OCI-LY3 (cell line): ENCODE data around the gene MAP3K3.

ENCODE experiments used
- H2AFZ ChIP-seq: fragments of 200-600, 300-600 bp; shearing (Covaris generic); 2 replicates; pipeline ENCODE4 v1.6.0; 2014; ENCODE audit warnings: antibody characterized with exemption, low read depth, low read length
- H3K27ac ChIP-seq: fragments of 200-600, 300-600 bp; sonication (generic); 2 replicates; pipeline ENCODE4 v1.5.1; 2014; ENCODE audit warnings: mild to moderate bottlenecking, low read length, moderate library complexity, mixed read lengths
- H3K27me3 ChIP-seq: fragments of 200-600, 300-600 bp; sonication (generic); 2 replicates; pipeline ENCODE4 v1.6.1; 2014; ENCODE audit warnings: low read depth, low read length, mixed read lengths
- H3K36me3 ChIP-seq: fragments of 200-600, 300-600 bp; sonication (generic); replicated peaks from 2 replicates; pipeline ENCODE3; 2014; ENCODE audit warnings: low read depth, low read length, mixed read lengths
- H3K4me1 ChIP-seq: fragments of 300-600, 200-600 bp; sonication (generic); 2 replicates; pipeline ENCODE4 v1.6.1; 2014; ENCODE audit warnings: low read length, mixed read lengths
- H3K4me2 ChIP-seq: fragments of 200-600, 300-600 bp; sonication (generic); 2 replicates; pipeline ENCODE4 v1.6.1; 2014; ENCODE audit warnings: low read length, mixed read lengths
- H3K4me3 ChIP-seq: fragments of 300-600, 200-600 bp; sonication (generic); 2 replicates; pipeline ENCODE4 v1.5.1; 2014; ENCODE audit warnings: antibody characterized with exemption, mild to moderate bottlenecking, low read length, moderate library complexity
- H3K79me2 ChIP-seq: fragments of 300-600, 200-600 bp; shearing (Covaris generic); 2 replicates; pipeline ENCODE4 v1.6.1; 2014; ENCODE audit warnings: mild to moderate bottlenecking, low read length, mixed read lengths
- H3K9ac ChIP-seq: fragments of 300-600, 200-600 bp; shearing (Covaris generic); 2 replicates; pipeline ENCODE4 v1.6.0; 2014; ENCODE audit warnings: mild to moderate bottlenecking, low read length, moderate library complexity
- H3K9me3 ChIP-seq: fragments of 200-600, 300-600 bp; shearing (Covaris generic); 2 replicates; pipeline ENCODE4 v1.6.1; 2014; ENCODE audit warnings: low read length, mixed read lengths; ENCODE audit not compliant: insufficient read depth
- H4K20me1 ChIP-seq: fragments of 200-600, 300-600 bp; sonication (generic); 2 replicates; pipeline ENCODE4 v1.6.1; 2016; ENCODE audit warnings: low read length, mixed read lengths; ENCODE audit not compliant: insufficient read depth
- CTCF ChIP-seq: fragments of 200-600, 300-600 bp; sonication (generic); IDR thresholded peaks from 2 replicates; pipeline ENCODE4 v1.5.1; 2014; ENCODE audit warnings: antibody characterized with exemption, low read length, low read depth
- EZH2phosphoT487 ChIP-seq: fragments of 200-600 bp; shearing (Covaris generic); IDR thresholded peaks from 2 replicates; pipeline ENCODE4 v1.6.1; 2018; ENCODE audit warnings: antibody characterized with exemption, mixed run types, low read depth

The MAP3K3 gene

GRCh38 chr17:63659850-63660249 is 37.6 kb downstream of the MAP3K3 start:
- Histone ChIP-seq H3K9me3 (no peaks in the 10 kb centered on the region), H3K4me3 (no peak overlapping the region), H3K27me3 (no peaks in the 10 kb centered on the region), H3K36me3 (no peaks in the 10 kb centered on the region), H3K4me1 (no peaks in the 10 kb centered on the region), H4K20me1 (no peaks in the 10 kb centered on the region), H2AFZ (no peak overlapping the region), H3K27ac (no peak overlapping the region), H3K9ac (no peak overlapping the region), H3K4me2 (no peak overlapping the region), H3K79me2 (no peaks in the 10 kb centered on the region)
- TF ChIP-seq CTCF (no peak), EZH2phosphoT487 (no peak)

DNA sequence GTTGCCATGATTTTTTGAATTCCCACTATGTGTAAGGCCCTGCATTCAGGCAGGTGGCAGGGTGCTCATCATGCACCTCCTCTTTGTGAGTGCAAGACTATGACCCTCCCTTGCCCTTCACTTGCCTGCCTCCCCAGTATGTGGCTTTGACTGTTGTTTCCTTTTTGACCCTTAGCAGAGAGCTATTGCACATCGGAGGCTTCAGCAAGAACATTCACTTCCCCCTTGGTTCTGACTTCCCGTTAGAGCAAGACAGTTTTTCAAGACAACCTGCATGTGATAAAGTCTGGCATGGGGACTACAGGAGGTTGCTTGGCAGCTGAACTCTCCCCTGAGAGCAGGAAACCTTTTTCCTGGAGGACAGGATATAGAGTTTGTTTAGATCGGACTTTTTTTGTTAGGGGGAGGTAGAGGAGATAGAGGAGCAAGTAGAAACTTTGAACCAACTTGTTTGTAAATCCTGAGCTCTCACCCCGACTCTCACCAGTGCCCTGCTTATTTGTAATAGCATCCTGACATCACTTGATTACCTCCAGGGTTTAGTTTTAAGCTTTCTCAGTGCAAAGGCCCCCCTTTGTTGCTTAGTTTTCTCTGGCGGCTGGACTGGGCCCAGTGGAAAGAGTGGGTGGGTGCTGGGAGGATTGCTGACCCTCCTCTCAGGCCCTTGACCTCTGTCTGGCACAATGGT is 43.5 kb downstream of the MAP3K3 start:
- Histone ChIP-seq H3K4me1 (peaks cover 8% of the 10 kb centered on the region), H3K9ac (no peak overlapping the region), H3K27ac (no peak overlapping the region), H3K36me3 (no peaks in the 10 kb centered on the region), H4K20me1 (no peaks in the 10 kb centered on the region), H2AFZ (no peak overlapping the region), H3K79me2 (no peaks in the 10 kb centered on the region), H3K9me3 (no peaks in the 10 kb centered on the region), H3K27me3 (no peaks in the 10 kb centered on the region), H3K4me3 (no peak overlapping the region), H3K4me2 (no peak overlapping the region)
- TF ChIP-seq EZH2phosphoT487 (no peak), CTCF (no peak)

DNA sequence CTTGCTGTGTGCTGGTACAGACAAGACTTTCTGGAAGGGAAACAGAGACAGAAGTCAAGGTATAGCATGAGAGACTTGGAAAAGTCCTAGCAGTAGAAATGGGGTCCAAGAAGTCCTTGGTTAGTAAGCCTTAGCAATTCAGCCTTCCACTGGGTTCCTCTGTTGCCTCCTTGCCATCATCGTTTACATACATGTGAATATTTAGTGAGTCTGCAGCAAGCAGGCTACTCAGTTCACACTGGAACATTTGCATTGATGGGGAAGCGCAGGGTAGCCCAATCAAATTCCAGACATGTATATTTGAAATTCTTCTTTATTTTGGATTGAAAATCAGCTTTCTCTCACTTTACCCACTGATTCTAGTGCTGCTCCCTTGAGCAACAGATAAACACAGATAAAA is 50.6 kb downstream of the MAP3K3 start:
- Histone ChIP-seq H3K27me3 (no peaks in the 10 kb centered on the region), H3K27ac (no peak overlapping the region), H3K9me3 (no peaks in the 10 kb centered on the region), H3K9ac (no peak overlapping the region), H3K4me2 (no peak overlapping the region), H2AFZ (no peak overlapping the region), H4K20me1 (no peaks in the 10 kb centered on the region), H3K4me1 (no peaks in the 10 kb centered on the region), H3K4me3 (no peak overlapping the region), H3K36me3 (peaks cover 3% of the 10 kb centered on the region), H3K79me2 (no peaks in the 10 kb centered on the region)
- no peak for TF ChIP-seq EZH2phosphoT487
- no peak for TF ChIP-seq CTCF

DNA sequence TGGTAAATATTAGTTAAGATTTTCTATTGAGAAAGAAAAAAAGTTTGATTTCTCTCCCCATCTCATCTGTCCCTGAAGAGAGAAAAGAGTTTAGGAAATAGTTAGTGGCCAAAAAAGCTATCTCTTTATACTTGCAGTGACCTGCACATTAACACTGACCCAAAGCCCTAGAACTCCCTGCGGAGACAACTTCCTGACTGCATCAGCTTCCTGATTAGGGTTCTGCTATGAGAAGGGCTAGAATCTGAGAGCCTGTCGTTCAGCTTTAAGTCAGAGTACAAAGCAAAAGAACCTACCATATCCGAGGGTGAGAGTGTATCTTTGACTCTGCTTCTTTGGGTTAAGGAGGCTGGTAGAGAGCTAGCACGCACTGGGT is 53.0 kb downstream of the MAP3K3 start:
- H3K4me3 ChIP-seq, result no peak overlapping the region
- H3K27ac ChIP-seq, result no peak overlapping the region
- H3K4me1 ChIP-seq, result no peaks in the 10 kb centered on the region
- no peaks in the 10 kb centered on the region for H3K27me3 ChIP-seq
- H3K4me2 ChIP-seq, result no peak overlapping the region
- no peak overlapping the region for H2AFZ ChIP-seq
- H3K9ac ChIP-seq, result no peak overlapping the region
- H3K79me2 ChIP-seq, result no peaks in the 10 kb centered on the region
- H4K20me1 ChIP-seq, result no peaks in the 10 kb centered on the region
- H3K36me3 ChIP-seq, result peaks cover 3% of the 10 kb centered on the region
- no peaks in the 10 kb centered on the region for H3K9me3 ChIP-seq
- no peak for TF ChIP-seq CTCF
- TF ChIP-seq EZH2phosphoT487, result no peak
